Mesodermal cell (in vitro differentiated cells): ENCODE measurements around the gene STX7.

Experiments
- H3K27ac ChIP-seq: 2 replicates; pipeline ENCODE4 v1.7.0; 2013; ENCODE audit warnings: mild to moderate bottlenecking, low read depth, low read length, moderate library complexity; ENCODE audit not compliant: severe bottlenecking
- H3K36me3 ChIP-seq: 2 replicates; pipeline ENCODE4 v1.7.1; 2013; ENCODE audit warnings: mild to moderate bottlenecking, low read length, moderate library complexity; ENCODE audit not compliant: control insufficient read depth, insufficient read depth
- H3K4me1 ChIP-seq: one replicate; pipeline ENCODE4 v1.7.1; 2013; ENCODE audit warnings: mild to moderate bottlenecking, low read length; ENCODE audit not compliant: insufficient read depth, control insufficient read depth, poor library complexity, severe bottlenecking
- H3K4me3 ChIP-seq: 2 replicates; pipeline ENCODE4 v1.7.0; 2013; ENCODE audit warnings: low read length, control low read depth, mild to moderate bottlenecking; ENCODE audit not compliant: insufficient read depth, poor library complexity, severe bottlenecking; ENCODE audit errors: extremely low read depth
- H3K9me3 ChIP-seq: 2 replicates; pipeline ENCODE4 v1.7.1; 2013; ENCODE audit warnings: mild to moderate bottlenecking, low read length, moderate library complexity; ENCODE audit not compliant: control insufficient read depth
- WGBS, 2 experiments: methylation state at CpG; one replicate each; pipeline ENCODE4 v1.1.5; 2013; ENCODE audit warnings: missing lambda C conversion rate in 2 of 2; ENCODE audit not compliant: insufficient coverage in 2 of 2; 5-methylcytosine and 5-hydroxymethylcytosine counted together

Gene STX7

GRCh38 chr6:132491303-132491702 lies 21.6 kb downstream of the STX7 start:
- Histone ChIP-seq H3K36me3 (peaks cover 17% of the 10 kb centered on the region), H3K4me3 (no peak overlapping the region), H3K27ac (no peak overlapping the region), H3K9me3 (no peaks in the 10 kb centered on the region), H3K4me1 (no peaks in the 10 kb centered on the region)
- WGBS, 2 experiments, result 90 to 98% methylated on average over 4 to 5 of the region's 5 CpGs

- Histone ChIP-seq H3K36me3 (peaks cover 15% of the 10 kb centered on the region), H3K4me3 (no peak overlapping the region), H3K27ac (no peak overlapping the region), H3K9me3 (no peaks in the 10 kb centered on the region), H3K4me1 (no peaks in the 10 kb centered on the region)
- WGBS, 2 experiments, result 80 to 94% methylated on average over 4 to 10 of the region's 10 CpGs
Observed at GRCh38 chr6:132490478-132491204, 22.3 kb downstream of the STX7 start.

- H3K27ac ChIP-seq, result no peak overlapping the region
- H3K9me3 ChIP-seq, result no peaks in the 10 kb centered on the region
- peaks cover 15% of the 10 kb centered on the region for H3K36me3 ChIP-seq
- no peaks in the 10 kb centered on the region for H3K4me1 ChIP-seq
- WGBS, 2 experiments, result 83 to 88% methylated on average over 3 to 5 of the region's 6 CpGs
- no peak overlapping the region for H3K4me3 ChIP-seq
Observed at GRCh38 chr6:132490024-132490423, 22.9 kb downstream of the STX7 start.

- no peaks in the 10 kb centered on the region for H3K4me1 ChIP-seq
- H3K9me3 ChIP-seq, result no peaks in the 10 kb centered on the region
- no peak overlapping the region for H3K4me3 ChIP-seq
- no peak overlapping the region for H3K27ac ChIP-seq
- peaks cover 14% of the 10 kb centered on the region for H3K36me3 ChIP-seq
- WGBS, 2 experiments, result 96 to 100% methylated on average over 1 to 4 of the region's 4 CpGs
Observed at GRCh38 chr6:132489376-132489775, 23.5 kb downstream of the STX7 start.

- H3K4me1 ChIP-seq, result no peaks in the 10 kb centered on the region
- WGBS, 2 experiments, result 100% methylated on average over 1 of the region's 4 CpGs; no CpG with 5 or more reads in 1 of the 2 experiments
- no peaks in the 10 kb centered on the region for H3K9me3 ChIP-seq
- H3K4me3 ChIP-seq, result no peak overlapping the region
- no peak overlapping the region for H3K27ac ChIP-seq
- peaks cover 11% of the 10 kb centered on the region for H3K36me3 ChIP-seq
Observed at GRCh38 chr6:132487762-132488161, 25.2 kb downstream of the STX7 start.

- Histone ChIP-seq H3K36me3 (peaks cover 16% of the 10 kb centered on the region), H3K4me1 (no peaks in the 10 kb centered on the region), H3K9me3 (no peaks in the 10 kb centered on the region), H3K27ac (no peak overlapping the region), H3K4me3 (no peak overlapping the region)
- WGBS, 2 experiments, result 92% methylated on average over 2 of the region's 4 CpGs; no CpG with 5 or more reads in 1 of the 2 experiments
Observed at GRCh38 chr6:132484680-132485018, 28.3 kb downstream of the STX7 start.

GRCh38 chr6:132483779-132484679 lies 28.9 kb downstream of the STX7 start:
- H3K9me3 ChIP-seq, result no peaks in the 10 kb centered on the region
- H3K36me3 ChIP-seq, result peaks cover 16% of the 10 kb centered on the region
- H3K4me1 ChIP-seq, result no peaks in the 10 kb centered on the region
- H3K27ac ChIP-seq, result no peak overlapping the region
- no peak overlapping the region for H3K4me3 ChIP-seq
- 38% methylated on average over 6 of the region's 9 CpGs; no CpG with 5 or more reads in 1 of the 2 experiments for WGBS, 2 experiments

GRCh38 chr6:132482581-132482980 lies 30.3 kb downstream of the STX7 start:
- Histone ChIP-seq H3K4me3 (no peak overlapping the region), H3K36me3 (peaks cover 13% of the 10 kb centered on the region), H3K9me3 (no peaks in the 10 kb centered on the region), H3K27ac (no peak overlapping the region), H3K4me1 (no peaks in the 10 kb centered on the region)
- WGBS, 2 experiments, result 100% methylated on average over 1 to 2 of the region's 2 CpGs

- H3K27ac ChIP-seq, result no peak overlapping the region
- peaks cover 13% of the 10 kb centered on the region for H3K36me3 ChIP-seq
- H3K9me3 ChIP-seq, result no peaks in the 10 kb centered on the region
- H3K4me3 ChIP-seq, result no peak overlapping the region
- no peaks in the 10 kb centered on the region for H3K4me1 ChIP-seq
Observed at GRCh38 chr6:132481189-132481588, 31.7 kb downstream of the STX7 start.

GRCh38 chr6:132479131-132479530 lies 33.8 kb downstream of the STX7 start:
- H3K9me3 ChIP-seq, result no peaks in the 10 kb centered on the region
- WGBS, 2 experiments, result 100% methylated on average over 1 of the region's 2 CpGs
- H3K4me3 ChIP-seq, result no peak overlapping the region
- H3K4me1 ChIP-seq, result no peaks in the 10 kb centered on the region
- no peak overlapping the region for H3K27ac ChIP-seq
- peaks cover 13% of the 10 kb centered on the region for H3K36me3 ChIP-seq

GRCh38 chr6:132478674-132479073 lies 34.2 kb downstream of the STX7 start:
- Histone ChIP-seq H3K9me3 (no peaks in the 10 kb centered on the region), H3K36me3 (peaks cover 13% of the 10 kb centered on the region), H3K4me3 (no peak overlapping the region), H3K4me1 (no peaks in the 10 kb centered on the region), H3K27ac (no peak overlapping the region)
- WGBS, 2 experiments, result 92 to 98% methylated on average over 4 to 5 of the region's 5 CpGs
